HCEC 1CT (cell line): Measurements from ENCODE around the gene FBXO11.
"Not testable (repeated sequence)": the region's sequence is repeated elsewhere in the genome, so short reads cannot be mapped to it uniquely, and the experiment has no call there.

Experiments used
- DNase-seq: peaks from one replicate; pipeline ENCODE4 v3.0.0-alpha.2; 2017

Gene FBXO11

DNA sequence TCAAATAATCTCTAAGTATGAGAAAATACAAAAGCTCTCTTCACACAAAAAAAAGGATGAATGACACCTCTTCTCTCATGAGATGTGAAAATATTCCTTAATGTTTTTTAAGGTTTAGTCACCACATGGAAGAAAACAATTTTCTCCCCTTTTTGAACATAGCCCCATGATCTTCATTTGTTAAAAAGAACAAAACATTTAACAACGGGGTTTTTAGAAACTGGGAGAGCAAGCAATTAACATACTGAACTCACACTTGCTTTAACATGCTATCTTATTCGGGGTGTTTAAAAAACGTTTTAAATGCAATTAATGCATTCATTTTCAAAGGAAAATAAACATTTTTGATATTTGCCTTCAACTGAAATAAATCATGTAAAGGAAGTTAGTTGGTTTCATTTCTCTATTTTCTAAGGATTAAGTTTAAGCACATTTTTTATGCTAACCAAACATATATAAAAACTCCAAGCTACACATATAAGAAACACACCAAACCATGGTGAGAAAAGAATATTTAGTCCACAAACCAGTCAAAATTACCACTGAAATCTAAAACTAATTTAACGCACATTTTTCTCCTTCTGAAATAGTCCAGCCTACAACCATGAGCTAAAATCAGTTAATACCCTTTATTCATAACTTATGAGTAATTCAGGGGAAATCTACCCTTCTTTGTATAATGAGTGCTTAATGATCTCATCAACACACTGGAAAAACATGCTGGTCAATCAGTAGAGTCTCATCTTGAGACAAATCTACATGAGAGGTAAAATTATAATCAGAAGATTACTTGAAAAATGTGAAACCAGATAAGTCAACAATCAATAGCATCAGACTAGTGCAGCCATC, 8.2 kb downstream of the FBXO11 start:
- no peak for DNase-seq

DNA sequence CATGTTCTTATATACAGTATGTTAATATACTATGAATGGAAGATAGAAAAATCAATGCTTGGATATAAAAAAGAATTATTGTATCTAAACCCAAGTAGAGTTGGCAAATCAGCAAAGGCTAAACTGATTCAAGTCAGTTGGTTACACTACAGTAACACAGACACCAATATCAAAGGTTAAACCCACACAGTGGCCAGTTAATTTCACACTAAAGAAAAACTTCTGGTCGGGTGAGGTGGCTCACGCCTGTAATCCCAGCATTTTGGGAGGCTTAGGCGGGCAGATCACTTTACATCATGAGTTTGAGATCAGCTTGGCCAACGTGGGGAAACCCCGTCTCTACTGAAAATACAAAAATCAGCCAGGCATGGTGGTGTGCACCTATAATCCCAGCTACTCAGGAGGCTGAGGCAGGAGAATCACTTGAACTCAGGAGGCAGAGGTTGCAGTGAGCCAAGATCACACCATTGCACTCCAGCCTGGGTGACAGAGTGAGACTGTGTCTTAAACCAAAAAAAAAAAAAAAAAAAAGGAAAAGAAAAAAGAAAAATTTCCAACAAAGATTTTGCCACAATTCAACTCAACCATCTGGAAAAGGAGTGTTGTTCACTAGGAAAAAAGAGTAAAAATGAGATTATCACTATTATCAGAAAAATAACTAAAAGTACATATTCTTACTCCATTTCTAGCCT, 9.0 kb downstream of the FBXO11 start:
- not testable (repeated sequence) for DNase-seq

DNA sequence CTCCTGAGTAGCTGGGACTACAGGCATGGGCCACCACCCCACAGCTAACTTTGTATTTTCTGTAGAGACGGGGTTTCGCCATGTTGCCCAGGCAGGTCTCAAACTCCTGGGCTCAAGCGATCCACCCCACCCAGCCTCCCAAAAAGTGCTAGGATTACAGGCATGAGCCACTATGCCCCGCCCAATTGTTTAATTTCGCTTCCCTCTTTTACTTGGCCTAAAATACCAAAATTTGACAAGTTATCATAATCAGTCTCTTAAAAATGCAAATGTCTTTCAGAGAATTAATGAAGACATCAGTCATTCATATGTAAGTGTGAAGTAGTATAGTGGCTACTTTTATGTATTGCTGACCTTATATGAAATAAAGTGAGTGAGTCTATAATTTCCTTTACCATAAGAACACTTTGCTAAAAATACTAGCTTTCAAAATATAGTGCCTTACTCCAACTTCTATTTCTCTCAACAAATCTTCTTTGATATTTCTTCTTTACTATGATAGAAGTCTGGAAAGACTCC, 9.8 kb downstream of the FBXO11 start:
- no peak for DNase-seq

DNA sequence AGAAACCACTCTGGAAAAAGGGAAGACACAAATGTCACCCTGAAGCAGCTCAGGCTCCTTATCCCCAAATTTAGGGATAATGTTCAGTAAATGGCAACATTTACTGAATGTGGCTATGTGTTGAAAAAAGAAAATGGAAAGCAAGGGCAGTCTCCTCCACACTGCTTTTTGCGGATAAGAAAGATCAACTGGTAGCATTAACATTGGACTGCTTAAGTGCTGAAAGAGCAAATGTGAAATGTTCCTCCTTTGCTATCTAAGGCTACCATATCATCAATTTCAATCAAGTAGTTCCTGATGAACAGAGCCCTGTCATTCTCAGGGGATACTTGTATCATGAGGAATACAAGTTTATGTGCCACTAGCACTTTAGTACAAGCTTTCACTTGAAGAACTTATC, 12.5 kb downstream of the FBXO11 start:
- DNase-seq = no peak

DNA sequence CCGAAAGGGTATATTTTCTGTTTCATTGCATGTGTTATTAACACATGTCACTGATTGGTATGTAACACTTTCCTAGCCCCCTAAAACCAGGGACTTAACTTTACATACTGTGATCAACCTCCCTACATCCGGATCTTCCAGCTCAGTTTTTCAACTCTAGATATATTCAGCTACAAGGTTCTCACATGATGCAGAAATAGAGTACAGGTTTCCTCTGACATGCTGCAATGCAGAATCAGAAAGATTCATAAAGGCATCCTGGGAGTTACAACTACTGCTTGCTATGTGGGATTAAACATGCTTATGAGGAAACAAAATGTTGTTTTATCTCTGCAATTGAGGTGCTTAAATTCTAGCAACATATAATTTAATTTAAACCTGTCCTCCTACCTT, 14.0 kb downstream of the FBXO11 start:
- no peak for DNase-seq

DNA sequence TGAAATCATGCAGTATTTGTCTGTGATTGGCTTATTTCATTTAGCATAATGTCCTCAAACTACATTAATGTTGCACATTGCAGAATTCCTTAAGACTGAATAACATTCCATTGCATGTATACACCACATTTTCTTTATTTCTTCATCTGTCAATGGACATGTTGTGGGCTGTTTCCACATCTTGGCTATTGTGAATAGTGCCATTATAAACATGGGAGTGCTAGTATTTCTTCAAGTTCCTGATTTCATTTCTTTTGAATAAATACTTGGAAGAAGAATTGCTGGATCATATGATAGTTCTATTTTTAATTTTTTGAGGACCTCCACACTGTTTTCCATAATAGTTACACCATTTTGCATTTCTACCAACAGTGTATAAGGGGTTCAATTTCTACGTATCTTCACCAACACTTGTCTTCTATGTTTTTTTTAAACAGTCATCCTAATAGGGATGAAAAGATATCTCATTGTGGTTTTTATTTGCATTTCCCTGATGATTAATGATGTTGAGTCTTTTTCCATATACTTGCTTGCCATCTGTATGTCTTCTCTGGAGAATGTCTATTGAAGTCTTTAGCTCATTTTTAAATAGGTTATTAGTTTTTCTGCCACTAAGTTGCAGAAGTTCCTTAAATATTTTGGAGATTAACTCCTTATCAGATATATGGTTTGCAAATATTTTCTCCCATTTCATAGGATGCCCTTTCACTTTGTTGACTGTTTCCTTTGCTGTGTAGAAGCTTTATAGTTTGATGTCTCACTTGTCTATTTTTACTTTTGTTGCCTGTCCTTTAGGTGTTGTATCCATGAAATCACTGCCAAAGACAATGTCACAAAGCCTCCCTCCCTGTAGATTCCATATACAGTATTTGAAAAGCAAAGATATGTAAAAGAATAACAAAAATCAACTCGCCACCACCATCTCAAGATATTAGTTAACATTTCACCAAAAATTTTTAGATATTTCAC, 14.6 kb downstream of the FBXO11 start:
- DNase-seq = peak; percentile 45

DNA sequence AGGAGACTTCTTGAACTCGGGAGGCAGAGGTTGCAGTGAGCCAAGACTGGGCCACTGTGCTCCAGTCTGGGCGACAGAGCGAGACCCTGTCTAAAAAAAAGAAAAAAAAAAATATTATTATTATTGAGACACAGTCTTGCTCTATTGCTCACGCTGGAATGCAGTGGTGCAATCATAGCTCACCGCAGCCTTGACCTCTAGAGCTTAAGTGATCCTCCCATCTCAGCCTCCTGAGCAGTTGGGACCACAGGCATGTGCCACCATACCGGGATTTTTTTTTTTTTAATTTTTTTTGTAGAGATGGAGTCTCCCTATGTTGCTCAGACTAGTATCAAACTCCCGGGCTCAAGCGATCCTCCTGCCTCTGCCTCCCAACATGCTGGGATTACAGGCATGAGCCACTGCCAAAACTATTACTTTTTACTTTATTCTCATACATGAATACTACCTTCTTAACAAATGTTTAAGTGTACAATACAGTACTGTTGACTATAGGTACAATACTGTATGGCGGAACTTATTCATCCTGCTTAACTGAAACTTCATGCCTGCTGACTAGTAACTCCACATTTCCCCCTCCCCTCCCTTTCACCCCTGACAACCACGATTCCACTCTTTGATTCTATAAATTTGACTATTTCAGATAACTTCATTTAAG, 15.5 kb downstream of the FBXO11 start:
- DNase-seq = peak; percentile 51

DNA sequence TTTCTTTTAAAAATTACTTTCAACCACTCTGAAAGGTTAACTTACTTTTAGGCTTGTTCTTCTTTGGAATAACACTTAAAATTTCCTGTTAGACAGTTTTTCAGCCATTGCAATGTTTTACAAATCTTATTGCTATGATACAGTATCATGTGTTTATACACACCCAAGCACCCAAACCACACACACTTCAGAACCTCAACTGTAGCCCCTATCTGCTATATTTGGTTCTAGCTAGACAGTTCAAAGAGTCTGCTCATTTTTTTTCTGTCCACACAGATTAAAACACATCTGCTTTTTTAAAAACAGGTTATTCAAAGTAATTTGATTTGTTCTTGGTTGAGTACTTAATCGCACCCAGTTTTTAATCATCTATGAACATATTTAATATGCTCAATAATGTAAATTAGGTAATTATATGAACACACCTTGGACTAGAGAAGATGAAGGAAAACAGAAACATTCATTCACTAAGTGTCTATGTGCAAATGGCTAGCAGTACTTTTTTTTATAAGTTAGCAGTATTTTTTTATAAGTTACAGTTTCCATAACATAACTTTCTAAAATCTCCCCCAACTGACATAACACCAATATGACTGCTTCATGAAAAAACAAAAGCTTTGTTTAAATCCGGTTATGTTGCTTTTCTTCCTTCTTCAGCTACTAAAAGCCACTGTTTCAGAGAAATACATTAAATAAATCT, 17.6 kb downstream of the FBXO11 start:
- DNase-seq = no peak

DNA sequence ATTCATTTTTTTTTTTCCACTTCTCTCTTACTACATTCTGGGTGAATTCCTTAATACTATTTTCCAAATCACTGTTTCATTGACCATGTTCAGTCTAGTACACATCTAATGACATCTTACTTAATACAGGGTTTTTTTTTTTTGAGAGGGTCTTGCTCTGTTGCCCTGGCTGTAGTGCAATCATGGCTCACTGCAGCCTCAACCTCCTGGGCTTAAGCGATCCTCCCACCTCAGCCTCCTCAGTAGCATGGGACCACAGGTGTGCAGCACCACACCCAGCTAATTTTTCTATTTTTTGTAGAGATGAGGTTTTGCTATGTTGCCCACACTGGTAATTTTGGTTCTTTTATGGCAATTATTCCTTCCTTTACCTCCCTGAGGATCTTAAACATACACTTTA, 29.4 kb downstream of the FBXO11 start:
- no peak for DNase-seq

DNA sequence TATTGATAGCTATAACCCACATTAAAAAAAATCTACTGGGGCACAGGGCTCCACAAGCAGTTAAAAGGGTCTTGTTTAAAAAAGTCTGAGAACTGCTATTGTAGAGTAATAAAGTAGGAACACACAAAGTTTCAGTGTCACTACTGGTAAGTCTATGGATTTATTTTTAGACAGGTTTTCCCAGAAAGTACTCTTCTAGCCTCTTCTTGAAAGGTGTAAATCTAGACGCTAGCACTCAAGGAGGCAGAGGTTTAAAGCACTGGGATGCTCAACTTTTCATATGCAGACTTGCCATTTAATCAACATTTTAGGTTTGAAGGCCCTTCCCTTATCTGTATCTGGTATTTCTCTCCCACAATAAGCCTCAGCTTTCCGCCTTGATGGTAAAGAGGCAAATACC, 33.4 kb downstream of the FBXO11 start:
- no peak for DNase-seq

DNA sequence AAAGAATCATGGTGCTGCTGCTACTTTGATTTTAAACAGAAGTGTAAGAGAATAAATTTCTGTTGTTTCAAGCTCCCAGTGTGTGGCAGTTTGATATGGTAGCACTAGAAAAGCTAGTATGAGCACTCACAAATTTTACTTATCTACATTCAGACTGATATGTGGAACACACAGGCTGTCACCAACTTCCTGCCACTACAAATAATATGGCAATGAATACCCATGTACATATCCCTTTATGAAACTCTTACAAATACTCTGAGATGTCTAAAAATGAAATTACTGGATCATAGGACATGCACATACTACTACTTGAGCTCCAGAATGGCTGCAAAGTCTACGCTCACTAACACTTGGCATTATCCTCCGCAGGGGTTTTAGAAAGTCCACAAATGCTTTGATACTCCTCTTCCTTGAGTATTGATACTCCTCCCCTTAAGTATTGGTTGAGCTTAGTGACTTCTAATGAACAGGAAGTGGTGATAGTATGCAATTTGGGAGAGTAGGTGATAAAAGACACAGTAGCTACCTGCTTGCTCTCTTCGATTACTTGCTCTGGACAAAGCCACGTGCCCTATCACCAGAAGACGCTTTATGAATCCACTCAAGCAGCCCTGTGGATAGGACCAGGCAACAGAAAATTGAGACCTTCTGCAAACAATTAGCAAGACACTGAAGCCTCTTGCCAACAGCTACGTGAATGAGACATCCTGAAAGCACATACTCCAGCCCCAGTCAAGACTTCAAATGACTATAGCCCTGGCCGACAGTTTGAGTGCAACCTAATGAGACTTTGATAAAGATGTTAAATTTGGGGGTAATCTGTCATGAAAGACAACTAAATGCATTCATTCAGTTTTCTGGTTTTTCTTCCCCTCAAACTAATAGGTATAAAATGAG, 35.4 kb downstream of the FBXO11 start:
- DNase-seq = no peak

DNA sequence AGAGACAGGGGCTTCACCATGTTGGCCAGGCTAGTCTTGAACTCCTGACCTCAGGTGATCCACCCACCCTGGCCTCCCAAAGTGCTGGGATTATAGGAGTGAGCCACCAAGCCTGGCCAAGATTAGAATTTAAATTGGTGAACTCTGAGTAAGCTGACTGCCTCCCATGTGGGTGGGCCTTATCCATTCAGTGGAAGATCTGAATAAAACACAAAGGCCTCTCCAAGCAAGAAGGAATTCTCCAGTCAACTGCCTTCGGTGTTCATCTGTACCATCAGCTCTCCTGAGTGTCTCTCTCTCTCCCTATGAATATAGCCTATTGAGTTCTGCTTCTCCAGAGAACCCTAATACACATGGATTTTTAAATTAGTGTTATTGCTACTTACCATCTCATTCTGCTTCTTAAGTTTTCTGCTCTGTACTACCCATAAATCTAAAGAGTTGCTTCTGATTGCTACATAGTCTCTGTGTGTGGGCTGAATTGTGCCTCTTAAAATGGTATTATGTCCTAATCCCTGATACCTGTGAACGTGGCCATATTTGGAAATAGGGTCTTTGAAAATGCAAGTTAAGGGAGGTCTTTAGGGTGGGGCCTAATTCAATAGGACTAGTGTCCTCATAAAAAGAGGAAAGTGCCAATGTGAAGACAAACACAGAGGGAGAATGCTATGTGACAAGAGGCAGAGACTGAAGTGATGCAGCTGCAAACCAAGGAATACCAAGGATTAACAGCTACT, 36.3 kb downstream of the FBXO11 start:
- no peak for DNase-seq

DNA sequence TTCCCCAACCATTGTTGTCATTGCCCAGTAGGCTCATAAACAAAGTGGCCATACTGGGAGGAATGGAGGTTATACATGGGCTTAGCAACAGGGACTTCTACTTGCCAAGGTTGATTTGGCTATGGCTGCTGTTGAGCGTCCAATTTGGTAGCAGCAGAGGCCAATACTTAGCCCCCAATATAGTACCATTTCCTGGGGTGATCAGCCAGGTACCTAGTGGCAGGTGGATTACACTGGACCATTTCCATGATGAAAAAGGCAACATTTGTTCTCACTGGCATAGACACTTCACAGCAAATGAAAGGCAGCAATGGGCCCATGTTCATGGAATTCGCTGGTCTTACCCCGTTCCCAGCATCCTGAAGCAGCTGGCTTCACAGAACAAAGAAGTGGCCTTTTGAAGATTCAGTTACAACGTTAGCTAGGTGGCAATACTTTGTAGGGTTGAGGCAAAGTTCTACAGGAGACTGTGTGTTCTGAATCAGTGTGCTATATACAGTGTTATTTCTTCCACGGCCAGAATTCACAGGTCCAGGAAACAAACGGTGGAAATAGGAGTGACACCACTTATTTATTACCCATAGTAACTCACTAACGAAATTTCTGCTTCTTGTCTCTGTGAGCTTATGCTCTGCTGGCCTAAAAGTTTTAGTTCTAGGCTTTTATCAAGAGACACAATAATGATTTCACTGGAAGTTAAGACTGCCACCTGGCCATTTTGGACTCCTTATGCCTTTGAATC, 37.5 kb downstream of the FBXO11 start:
- no peak for DNase-seq

DNA sequence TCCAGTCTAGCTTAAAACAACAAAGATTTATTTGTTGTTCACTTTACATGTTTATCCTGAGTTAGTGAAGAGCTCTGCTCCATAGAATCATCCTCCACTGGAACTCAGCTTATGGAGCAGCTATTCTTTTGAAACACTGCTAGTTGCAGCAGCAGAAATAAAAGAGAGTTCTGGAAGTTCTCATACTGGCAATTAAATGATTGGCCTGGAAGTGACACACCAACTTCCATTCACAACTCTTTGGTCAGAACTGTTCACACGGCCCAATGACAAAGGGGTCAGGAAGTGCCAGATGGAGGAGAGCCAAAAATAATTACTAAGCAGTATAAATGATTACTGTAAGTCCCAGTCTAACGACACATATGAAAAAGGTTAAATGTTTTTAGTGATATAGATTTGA, 39.1 kb downstream of the FBXO11 start:
- peak; percentile 85 for DNase-seq

DNA sequence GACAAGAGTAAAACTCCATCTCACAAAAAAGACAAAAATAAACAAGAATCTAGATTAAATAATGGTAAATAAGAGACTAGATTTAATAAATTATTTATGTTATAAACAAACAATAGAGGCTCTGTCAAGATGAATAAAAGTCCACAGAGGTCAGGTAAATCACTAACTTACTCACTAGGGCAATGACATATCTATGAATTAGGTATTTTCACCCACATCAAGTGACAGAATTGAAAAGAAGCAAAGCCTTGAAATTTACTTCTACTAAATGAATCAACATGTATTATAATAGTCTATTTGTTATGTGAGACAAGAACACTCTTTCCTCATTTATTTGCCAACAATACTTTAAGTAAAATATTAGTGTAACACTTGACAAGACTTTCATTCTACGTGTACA, 41.7 kb downstream of the FBXO11 start:
- no peak for DNase-seq

DNA sequence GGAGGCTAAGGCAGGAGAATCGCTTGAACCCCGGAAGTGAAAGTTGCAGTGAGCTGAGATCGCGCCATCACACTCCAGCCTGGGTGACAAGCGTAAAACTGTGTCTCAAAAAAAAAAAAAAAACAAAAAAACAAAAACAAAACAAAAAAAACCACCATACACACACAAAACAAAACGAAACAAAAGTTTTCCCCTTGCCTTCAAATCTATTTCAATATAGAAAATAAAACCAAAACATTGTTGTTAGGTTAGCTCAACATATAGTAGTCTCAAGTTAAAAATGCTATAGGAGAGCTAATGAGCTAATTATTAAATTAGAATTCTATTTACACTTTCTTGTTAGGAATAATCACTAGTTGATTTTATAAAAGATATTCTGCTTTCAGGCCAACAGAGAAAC, 43.3 kb downstream of the FBXO11 start:
- no peak for DNase-seq

DNA sequence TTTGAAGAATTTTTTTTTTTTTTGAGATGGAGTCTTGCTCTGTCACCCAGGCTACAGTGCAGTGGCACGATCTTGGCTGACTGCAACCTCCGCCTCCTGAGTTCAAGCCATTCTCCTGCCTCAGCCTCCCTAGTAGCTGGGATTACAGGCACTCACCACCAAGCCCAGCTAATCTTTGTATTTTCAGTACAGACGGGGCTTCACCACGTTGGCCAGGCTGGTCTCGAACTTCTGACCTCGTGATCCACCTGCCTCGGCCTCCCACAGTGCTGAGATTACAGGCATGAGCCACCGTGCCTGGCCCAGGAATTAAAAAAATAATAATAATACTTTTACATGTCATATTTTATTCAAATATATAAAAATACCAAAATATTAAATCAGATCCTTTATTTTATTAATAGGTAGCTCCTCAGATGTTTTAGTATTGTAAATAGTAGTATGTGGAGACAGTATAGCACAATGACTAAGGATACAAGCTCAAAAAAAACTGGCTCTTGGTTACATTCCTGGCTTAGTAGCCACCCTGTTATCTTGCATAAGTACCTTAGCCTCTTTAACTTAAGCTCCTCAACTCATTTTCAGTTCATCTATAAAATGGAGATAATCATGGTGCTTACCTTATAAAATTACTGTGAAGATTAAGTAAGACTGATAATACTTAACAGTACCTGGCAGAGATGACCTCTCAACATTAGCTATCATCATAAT, 53.1 kb downstream of the FBXO11 start:
- DNase-seq = peak; percentile 23

DNA sequence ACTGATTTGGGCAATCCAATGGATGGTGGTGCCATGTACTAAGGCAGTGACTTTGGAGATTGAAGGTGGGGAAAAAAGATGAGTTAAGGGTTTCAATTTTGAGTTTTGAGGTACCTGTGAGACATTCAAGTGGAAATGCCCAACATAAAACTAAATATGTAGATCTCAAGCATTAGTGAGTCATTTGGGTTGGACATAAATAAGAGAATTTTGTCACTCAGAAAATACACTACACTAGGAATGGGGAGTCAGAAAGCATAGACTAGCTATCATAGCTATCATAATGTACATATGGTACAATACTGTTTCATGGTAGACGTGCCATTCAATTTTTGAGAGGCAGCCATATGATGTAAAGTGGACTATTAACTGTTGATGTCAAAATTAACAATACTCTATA, 56.1 kb downstream of the FBXO11 start:
- no peak for DNase-seq

DNA sequence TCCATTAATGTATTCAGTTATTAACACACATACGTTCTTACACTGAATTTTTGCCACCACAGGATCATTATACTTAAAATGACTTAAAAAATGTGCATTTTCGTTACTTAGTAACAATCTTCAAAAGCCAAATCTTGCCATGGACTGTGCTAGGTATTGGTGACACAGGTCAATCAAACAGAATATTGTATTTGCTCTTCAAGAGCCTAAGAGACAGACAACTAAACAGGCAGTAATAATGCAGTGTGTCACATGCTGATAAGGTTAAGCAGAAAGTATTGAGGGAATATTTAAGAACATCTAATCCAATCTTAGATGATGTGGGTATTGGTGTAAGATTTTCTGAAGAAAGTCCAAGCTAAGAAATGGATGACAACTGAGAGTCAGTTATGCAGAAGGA, 56.9 kb downstream of the FBXO11 start:
- no peak for DNase-seq
